ENCODE results near the gene DTNB.
A peak's percentile ranks its signal among the peaks of the same experiment; 100 is the strongest.
"Not testable (repeated sequence)": the region's sequence is repeated elsewhere in the genome, so short reads cannot be mapped to it uniquely, and the experiment has no call there.

DTNB gene

GRCh38 chr2:25682082-25682481 is 8.7 kb upstream of the DTNB start:
- DNase-seq: no peak

DNA sequence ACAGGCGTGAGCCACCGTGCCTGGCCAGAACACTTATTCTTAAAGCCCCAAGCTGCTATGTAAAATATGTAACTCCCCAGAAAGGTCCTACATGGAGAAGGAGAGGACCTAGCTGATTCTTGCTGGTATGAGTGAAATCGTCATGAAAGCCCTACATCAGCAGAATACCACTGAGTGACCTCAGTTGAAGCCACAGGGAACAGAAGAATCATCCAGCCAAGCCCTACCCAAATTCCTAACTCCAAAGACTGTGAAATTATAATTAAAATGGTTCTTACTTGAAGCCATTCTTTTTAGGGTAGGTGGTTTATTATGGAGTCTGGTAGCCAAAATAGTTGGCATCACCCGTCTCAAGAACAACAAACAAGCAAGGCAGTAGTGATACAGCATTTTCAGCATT is 4.5 kb upstream of the DTNB start:
- no peak for DNase-seq

GRCh38 chr2:25674077-25674362 is 643 bp upstream of the DTNB start:
- DNase-seq: no peak

DNA sequence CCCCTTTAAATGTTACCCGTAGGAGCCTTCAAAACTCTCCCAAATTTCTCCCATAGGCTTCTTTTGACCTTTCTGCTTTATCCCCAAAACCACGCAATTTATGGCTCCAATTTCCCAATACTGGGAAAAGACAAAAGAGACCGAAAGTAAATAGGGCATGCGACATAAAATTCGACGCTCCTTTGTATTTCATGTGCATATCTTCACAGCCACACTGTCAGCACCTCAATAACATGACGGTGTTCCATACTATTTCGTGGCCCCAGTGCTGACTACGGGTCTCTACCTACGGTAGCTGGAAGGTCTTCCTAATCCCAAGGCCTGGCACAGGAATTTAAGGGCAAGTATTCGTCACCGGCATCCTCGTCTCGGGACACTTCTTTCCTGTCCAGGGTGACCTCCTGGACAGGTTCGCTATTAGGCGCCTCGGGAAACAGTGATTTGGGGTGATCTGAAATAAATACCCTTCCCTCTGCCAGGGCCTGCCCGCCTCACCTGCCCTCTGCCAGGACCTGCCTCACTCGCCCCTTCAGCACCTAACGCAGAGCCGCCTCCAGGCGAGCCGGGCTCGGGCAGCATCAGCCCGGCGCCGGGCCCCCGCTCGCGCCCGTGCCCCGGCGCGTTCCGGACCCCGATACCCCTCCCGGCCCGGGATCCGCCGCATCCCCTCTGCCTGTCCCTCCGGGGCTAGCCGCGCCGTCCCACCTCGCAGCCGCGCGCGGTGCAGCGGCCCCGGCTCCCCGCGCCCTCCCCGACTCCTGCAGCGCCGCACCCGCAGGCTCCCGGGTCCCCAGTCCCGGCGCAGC is 680 bp downstream of the DTNB start:
- DNase-seq: peak; percentile 76

GRCh38 chr2:25671622-25672021 is 1.8 kb downstream of the DTNB start:
- DNase-seq: no peak

GRCh38 chr2:25669520-25669919 is 3.9 kb downstream of the DTNB start:
- DNase-seq: no peak

DNA sequence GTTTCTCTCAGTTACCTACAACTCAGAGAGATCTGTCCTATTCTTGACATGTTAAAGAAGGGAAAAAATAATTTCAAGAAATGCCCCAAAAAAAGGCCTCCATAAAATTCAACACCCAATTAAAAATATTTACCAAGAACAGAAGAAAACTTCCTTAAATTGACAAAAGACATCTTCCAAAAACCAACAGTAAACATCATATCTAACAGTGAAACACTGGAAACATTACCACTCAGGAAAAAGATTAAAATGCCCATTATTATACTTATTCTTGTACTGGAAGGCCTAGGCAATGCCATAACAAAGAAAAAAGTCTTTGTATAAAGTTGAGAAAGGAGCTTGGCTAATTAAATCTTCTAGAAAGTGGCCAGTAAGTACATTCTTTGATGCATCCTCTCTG is 7.2 kb downstream of the DTNB start:
- no peak for DNase-seq

DNA sequence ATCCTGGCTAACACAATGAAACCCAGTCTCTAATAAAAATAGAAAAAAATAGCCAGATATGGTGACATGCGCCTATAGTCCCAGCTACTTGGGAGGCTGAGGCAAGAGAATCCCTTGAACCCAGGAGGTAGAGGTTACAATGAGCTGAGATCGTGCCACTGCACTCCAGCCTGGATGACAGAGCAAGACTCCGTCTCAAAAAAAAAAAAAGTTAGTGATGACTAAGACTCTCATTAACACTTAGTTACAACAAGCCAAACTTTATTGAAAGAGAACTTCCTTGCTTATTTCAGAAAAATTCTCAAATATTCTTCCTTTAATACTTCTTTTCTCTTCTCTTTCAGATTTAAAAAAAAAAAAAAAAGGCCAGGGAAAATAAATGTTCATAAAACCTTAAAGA is 7.9 kb downstream of the DTNB start:
- not testable (repeated sequence) for DNase-seq

- no peak for DNase-seq
Observed at GRCh38 chr2:25664965-25665307, 8.4 kb downstream of the DTNB start.

- DNase-seq: peak; percentile 24
Observed at GRCh38 chr2:25664183-25664964, 9.0 kb downstream of the DTNB start.

- no peak for DNase-seq
Observed at GRCh38 chr2:25655316-25655715, 18.1 kb downstream of the DTNB start.

DNA sequence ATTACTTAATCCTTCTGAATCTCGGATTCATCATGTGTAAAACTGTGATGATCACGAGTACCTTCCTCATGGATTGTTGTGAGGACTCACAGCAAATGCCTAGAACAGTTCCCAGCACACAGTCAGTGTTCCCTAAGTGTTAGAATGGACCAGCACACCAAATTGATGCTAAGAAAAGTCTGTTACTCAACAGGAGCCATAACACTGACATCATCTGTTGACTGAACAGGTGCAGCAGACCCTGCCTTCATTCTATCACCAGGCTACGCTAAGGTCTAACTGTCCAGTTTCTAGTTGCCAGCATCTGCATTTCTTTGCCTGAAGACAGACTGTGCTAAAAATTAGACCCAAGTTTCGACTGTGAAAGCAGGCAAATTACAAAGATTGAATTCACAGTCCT is 18.6 kb downstream of the DTNB start:
- no peak for DNase-seq

- no peak for DNase-seq
Observed at GRCh38 chr2:25651782-25652455, 21.5 kb downstream of the DTNB start.

GRCh38 chr2:25651066-25651465 is 22.3 kb downstream of the DTNB start:
- DNase-seq: no peak

DNA sequence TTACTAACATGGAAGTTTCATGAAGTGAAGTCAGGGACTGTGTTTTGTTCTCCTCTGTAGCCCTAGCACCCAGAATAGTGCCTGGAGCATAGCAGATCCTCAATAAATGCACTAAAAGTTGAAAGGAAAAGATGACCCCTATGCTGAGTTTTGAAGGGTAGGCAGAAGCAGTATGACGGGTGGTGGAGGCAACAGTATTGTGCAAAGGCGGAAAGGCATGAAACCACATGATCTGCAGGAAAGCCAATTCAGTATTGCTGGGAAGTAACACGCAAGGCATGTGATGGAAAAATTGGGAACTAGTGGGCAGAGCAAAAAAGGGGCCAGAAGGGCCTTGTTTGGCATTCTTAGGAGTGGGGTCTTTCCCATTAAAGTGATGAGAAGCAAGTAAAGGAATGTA is 23.1 kb downstream of the DTNB start:
- no peak for DNase-seq

- no peak for DNase-seq
Observed at GRCh38 chr2:25649786-25650185, 23.6 kb downstream of the DTNB start.

DNA sequence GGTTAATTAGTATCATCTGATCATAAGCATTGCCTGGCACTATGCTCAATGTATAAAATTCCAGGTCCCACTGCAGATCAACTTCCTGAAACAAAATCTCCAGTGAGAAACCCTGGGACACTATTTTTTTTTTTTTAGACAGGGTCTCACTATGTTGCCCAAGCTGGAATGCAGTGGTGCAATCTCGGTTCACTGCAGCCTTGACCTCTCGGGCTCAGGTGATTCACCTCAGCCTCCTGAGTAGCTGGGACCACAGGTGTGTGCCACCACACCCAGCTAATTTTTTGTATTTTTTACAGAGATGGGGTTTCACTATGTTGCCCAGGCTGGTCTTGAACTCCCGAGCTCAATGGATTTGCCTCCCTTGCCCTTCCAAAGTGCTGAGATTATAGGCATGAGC is 31.1 kb downstream of the DTNB start:
- DNase-seq: no peak

GRCh38 chr2:25639696-25640095 is 33.7 kb downstream of the DTNB start:
- DNase-seq: no peak

DNA sequence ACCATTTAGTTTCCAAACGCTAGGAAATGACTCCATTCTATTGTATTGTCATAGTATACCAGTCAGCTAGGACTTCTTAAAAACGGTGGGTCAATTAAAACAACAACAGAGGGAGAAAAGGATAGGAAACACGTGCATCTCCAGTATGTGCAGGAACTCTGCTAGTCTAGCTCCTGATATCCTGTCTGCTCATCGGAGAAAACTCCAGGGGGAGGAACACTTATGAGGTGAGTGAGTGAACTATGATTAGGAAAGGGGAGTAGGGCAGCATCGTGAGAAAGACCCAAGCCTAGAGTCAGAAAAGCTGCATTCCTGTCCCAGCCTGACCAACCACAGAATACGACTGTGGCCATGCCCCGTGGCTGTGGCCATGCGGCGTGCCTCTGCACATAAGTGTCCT is 34.2 kb downstream of the DTNB start:
- DNase-seq: no peak

DNA sequence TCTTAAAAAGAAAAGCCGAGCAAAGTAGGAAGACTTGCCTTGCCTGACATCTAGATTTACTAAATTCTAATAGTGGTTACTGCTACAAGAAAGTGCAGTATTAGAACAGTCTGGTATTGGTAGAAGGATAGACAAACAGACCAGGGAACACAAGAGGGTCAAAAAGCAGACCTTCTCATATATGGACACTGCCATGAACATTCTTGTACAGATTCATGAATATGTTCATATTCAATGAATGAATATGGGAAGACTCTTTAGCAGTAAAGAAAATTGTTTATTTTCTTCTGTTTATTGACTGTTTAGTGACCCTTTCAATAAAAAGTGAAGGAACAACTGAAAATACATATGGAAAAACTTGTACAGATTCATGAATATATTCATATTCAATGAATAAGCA is 37.6 kb downstream of the DTNB start:
- DNase-seq: no peak

GRCh38 chr2:25633801-25634200 is 39.6 kb downstream of the DTNB start:
- DNase-seq: not testable (repeated sequence)

DNA sequence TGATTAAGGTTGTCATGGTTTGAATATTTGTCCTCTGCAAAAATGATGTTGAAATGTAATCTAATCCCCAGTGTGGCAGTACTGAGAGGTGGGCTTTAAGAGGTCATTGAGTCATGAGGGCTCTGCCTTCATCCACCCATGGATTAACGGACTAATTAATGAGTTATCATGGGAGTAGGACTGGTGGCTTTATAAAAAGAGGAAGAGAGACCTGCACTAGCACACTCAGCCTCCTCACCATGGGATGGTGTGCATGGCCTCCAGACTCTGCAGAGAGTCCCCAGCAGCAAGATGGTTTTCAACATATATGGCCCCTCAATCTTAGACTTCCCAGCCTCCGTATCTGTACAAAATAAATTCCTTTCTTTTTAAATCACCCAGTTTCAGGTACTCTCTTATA is 41.0 kb downstream of the DTNB start:
- no peak for DNase-seq

- DNase-seq: no peak
Observed at GRCh38 chr2:25624635-25625034, 48.7 kb downstream of the DTNB start.

- no peak for DNase-seq
Observed at GRCh38 chr2:25623361-25623760, 50.0 kb downstream of the DTNB start.
